ENCODE measurements around the gene TMEM132A. TPM values are rescaled to one million over a fixed set of nuclear protein-coding genes. Genes with fewer than 3 reads are reported as not detected.

TMEM132A gene
- total and polyA plus RNA-seq, 10 of the 15 experiments (the other 5 are each of a cell fraction or from before 2014, with no cell fraction given), result 0.16 to 25.0 (median 4.3) TPM

- no peak for TF ChIP-seq PAX8 (IDR thresholded peaks at IDR 0.05)
- TF ChIP-seq STAT1 (conservative IDR thresholded peaks at IDR 0.05), result no peak
- TF ChIP-seq FOS (IDR thresholded peaks at IDR 0.05; ENCODE audit: borderline replicate concordance, extremely low read depth, insufficient read length), result no peak
- TF ChIP-seq ZBED1 (IDR thresholded peaks at IDR 0.05; ENCODE audit: borderline replicate concordance), result no peak
- no peak for TF ChIP-seq RELA (IDR thresholded peaks at IDR 0.05; ENCODE audit: borderline replicate concordance, partially characterized antibody)
Observed at GRCh38 chr11:60924906-60925853, 920 bp downstream of the TMEM132A start (continued).

- POLR2A ChIA-PET, result interaction anchor here (0.6 to 1.4 kb wide), 2 partner anchors 9 to 16 kb away, joined by 3 to 4 read pairs; no protein-coding TSS in a partner anchor
- BruUV-seq (replicated peaks), result no TSS peak
Observed at GRCh38 chr11:60925868-60926267, 1.6 kb downstream of the TMEM132A start.

More at GRCh38 chr11:60925868-60926267, 1.6 kb downstream of the TMEM132A start:
- no peak overlapping the region for H3K4me3 ChIP-seq
- intact Hi-C loops (cut with micrococcal nuclease; ENCODE audit: unreplicated experiment), result no loop called here
- ChIA-PET CTCF (interaction anchor here (0.5 to 0.6 kb wide), 2 partner anchors 23 to 203 kb away, joined by 3 read pairs; no protein-coding TSS in a partner anchor), SMC1A (ENCODE audit: uncharacterized antibody, unreplicated experiment) (no interaction called here), RAD21 (ENCODE audit: unreplicated experiment) (interaction anchor here (0.6 to 1.2 kb wide), 2 partner anchors 22 to 43 kb away, joined by 3 to 5 read pairs; no protein-coding TSS in a partner anchor)
- in situ Hi-C loops (cut with MboI), result no loop called here
- H3K4me2 ChIP-seq (ENCODE audit: control insufficient read depth, insufficient read depth), result peak overlapping the region; percentile 98
- 43% methylated on average over 6 of the region's 6 CpGs for WGBS (ENCODE audit: insufficient coverage, insufficient replicate concordance, low lambda C conversion rate, missing lambda C conversion rate)
- peaks cover 22% of the 10 kb centered on the region for H3K4me1 ChIP-seq (ENCODE audit: control insufficient read depth, insufficient read depth, low read length)
- H2AFZ ChIP-seq (ENCODE audit: control insufficient read depth, low read depth, low read length), result no peak overlapping the region
- no peaks in the 10 kb centered on the region for H3K79me2 ChIP-seq (ENCODE audit: control insufficient read depth, insufficient read depth, low read length)
- DNase-seq (ENCODE audit: low read depth, low spot score), result no peak
- H4K20me1 ChIP-seq (ENCODE audit: control insufficient read depth, insufficient read depth), result no peaks in the 10 kb centered on the region
- H3K27ac ChIP-seq (ENCODE audit: control insufficient read depth, insufficient read depth), result no peak overlapping the region
- FAIRE-seq, result no peak
- no peak for TF ChIP-seq PAX5 (IDR thresholded peaks at IDR 0.05; ENCODE audit: borderline replicate concordance, low read depth, low read length)
- no peak for TF ChIP-seq CBFB (IDR thresholded peaks at IDR 0.05; ENCODE audit: low read depth)
- no peak for TF ChIP-seq ETV6 (conservative IDR thresholded peaks at IDR 0.05 in 1 of 2, IDR thresholded peaks at IDR 0.05 in 1 of 2; ENCODE audit: borderline replicate concordance in 1 of 2, low read depth in 1 of 2)
- TF ChIP-seq MTA3 (IDR thresholded peaks at IDR 0.05; ENCODE audit: borderline replicate concordance, low read length), result no peak
- TF ChIP-seq CHD4 (IDR thresholded peaks at IDR 0.05), result no peak
- TF ChIP-seq JUND (IDR thresholded peaks at IDR 0.05; ENCODE audit: low read depth, low read length), result no peak
- no peak for TF ChIP-seq ASH2L (IDR thresholded peaks at IDR 0.05; ENCODE audit: borderline replicate concordance, low read depth)
- no peak for TF ChIP-seq NFYA (IDR thresholded peaks at IDR 0.05; ENCODE audit: borderline replicate concordance, low read depth, low read length)
- TF ChIP-seq ZNF207 (IDR thresholded peaks at IDR 0.05; ENCODE audit: borderline replicate concordance), result no peak
- no peak for TF ChIP-seq REST (IDR thresholded peaks at IDR 0.05; ENCODE audit: low read depth, low read length)
- H3K9ac ChIP-seq (ENCODE audit: control insufficient read depth, insufficient read depth, low read length), result no peak overlapping the region
- H3K27me3 ChIP-seq (replicated peaks in 1 of 2; ENCODE audit: control insufficient read depth in 2 of 2, insufficient read depth in 2 of 2, low read length in 1 of 2), result no peaks in the 10 kb centered on the region
- no peaks in the 10 kb centered on the region for H3K9me3 ChIP-seq (replicated peaks; ENCODE audit: control insufficient read depth, insufficient read depth, low read length)
- H3K36me3 ChIP-seq (ENCODE audit: control insufficient read depth in 2 of 2, insufficient read depth in 2 of 2, low read length in 1 of 2), result peaks cover 2 to 15% of the 10 kb centered on the region in 2 experiments; a peak in 3 of 4 replicates
- ATAC-seq, result 0 out of 3 replicates have a peak, but pooled peaks have one; percentile 4
